Stimulated activated effector memory CD8-positive, alpha-beta T cell treated with anti-CD3 and anti-CD28 coated beads, Interleukin-12 subunit alpha, Interleukin-12 subunit beta, amount 100 ng/mL, for 72 hours (primary cell): ENCODE measurements around the gene CDK12.
"Not testable (repeated sequence)": the region's sequence is repeated elsewhere in the genome, so short reads cannot be mapped to it uniquely, and the experiment has no call there.

Experiments
- ATAC-seq: fragments of 150-1000 bp; cut with Tn5 transposase; 2 replicates; pipeline ENCODE4 v1.10.0; 2021
- DNase-seq, 2 donors: peaks; one replicate each; pipeline ENCODE4 v3.0.0; 2021 to 2022; ENCODE audit warnings: low spot score in 2 of 2
- H3K27ac Mint-ChIP-seq: one replicate; pipeline ENCODE4 v1.8.0; 2022; ENCODE audit warnings: mild to moderate bottlenecking, mixed read lengths
- H3K36me3 Mint-ChIP-seq: one replicate; pipeline ENCODE4 v1.8.0; 2022; ENCODE audit warnings: mild to moderate bottlenecking, mixed read lengths
- H3K4me1 Mint-ChIP-seq: one replicate; pipeline ENCODE4 v1.8.0; 2022; ENCODE audit warnings: mixed read lengths
- H3K4me3 Mint-ChIP-seq: one replicate; pipeline ENCODE4 v1.8.0; 2022; ENCODE audit warnings: mild to moderate bottlenecking, mixed read lengths
- H3K9me3 Mint-ChIP-seq: one replicate; pipeline ENCODE4 v1.8.0; 2022; ENCODE audit warnings: mixed read lengths

Gene CDK12

GRCh38 chr17:39479631-39480030 lies 18.3 kb downstream of the CDK12 start:
- not testable (repeated sequence) for H3K4me1 Mint-ChIP-seq, H3K27ac Mint-ChIP-seq, H3K4me3 Mint-ChIP-seq, DNase-seq, H3K9me3 Mint-ChIP-seq, ATAC-seq
- peaks cover 100% of the 10 kb centered on the region for H3K36me3 Mint-ChIP-seq

GRCh38 chr17:39483506-39483905 lies 22.2 kb downstream of the CDK12 start:
- ATAC-seq (no peak), DNase-seq (no peak)
- Mint-ChIP-seq H3K27ac (peak overlapping the region; percentile 54), H3K4me3 (no peak overlapping the region), H3K4me1 (no peaks in the 10 kb centered on the region), H3K36me3 (peaks cover 100% of the 10 kb centered on the region), H3K9me3 (no peaks in the 10 kb centered on the region)

GRCh38 chr17:39484178-39484577 lies 22.9 kb downstream of the CDK12 start:
- no peaks in the 10 kb centered on the region for H3K9me3 Mint-ChIP-seq

GRCh38 chr17:39485555-39485954 lies 24.3 kb downstream of the CDK12 start:
- no peak for DNase-seq
- no peaks in the 10 kb centered on the region for H3K9me3 Mint-ChIP-seq
- H3K4me3 Mint-ChIP-seq = no peak overlapping the region
- ATAC-seq = no peak
- H3K36me3 Mint-ChIP-seq = peaks cover 100% of the 10 kb centered on the region
- no peak overlapping the region for H3K27ac Mint-ChIP-seq
- H3K4me1 Mint-ChIP-seq = no peaks in the 10 kb centered on the region

More at GRCh38 chr17:39484178-39484577, 22.9 kb downstream of the CDK12 start:
- Mint-ChIP-seq H3K27ac (no peak overlapping the region), H3K4me1 (no peaks in the 10 kb centered on the region), H3K4me3 (no peak overlapping the region), H3K36me3 (peaks cover 100% of the 10 kb centered on the region)
- DNase-seq = no peak
- no peak for ATAC-seq

GRCh38 chr17:39486242-39486641 lies 25.0 kb downstream of the CDK12 start:
- peaks cover 100% of the 10 kb centered on the region for H3K36me3 Mint-ChIP-seq
- no peak overlapping the region for H3K27ac Mint-ChIP-seq

GRCh38 chr17:39487490-39487889 lies 26.2 kb downstream of the CDK12 start:
- H3K27ac Mint-ChIP-seq = peak overlapping the region; percentile 45
- H3K9me3 Mint-ChIP-seq, ATAC-seq, H3K4me1 Mint-ChIP-seq, H3K4me3 Mint-ChIP-seq, DNase-seq: not testable (repeated sequence)
- H3K36me3 Mint-ChIP-seq = peaks cover 100% of the 10 kb centered on the region

More at GRCh38 chr17:39486242-39486641, 25.0 kb downstream of the CDK12 start:
- H3K4me3 Mint-ChIP-seq = no peak overlapping the region
- DNase-seq = no peak
- no peak for ATAC-seq
- no peaks in the 10 kb centered on the region for H3K9me3 Mint-ChIP-seq
- no peaks in the 10 kb centered on the region for H3K4me1 Mint-ChIP-seq

GRCh38 chr17:39487946-39488345 lies 26.7 kb downstream of the CDK12 start:
- H3K4me1 Mint-ChIP-seq = no peaks in the 10 kb centered on the region
- H3K4me3 Mint-ChIP-seq = no peak overlapping the region
- no peaks in the 10 kb centered on the region for H3K9me3 Mint-ChIP-seq
- DNase-seq (no peak), ATAC-seq (no peak)
- no peak overlapping the region for H3K27ac Mint-ChIP-seq
- H3K36me3 Mint-ChIP-seq = peaks cover 100% of the 10 kb centered on the region

GRCh38 chr17:39496921-39497320 lies 35.6 kb downstream of the CDK12 start:
- peaks cover 100% of the 10 kb centered on the region for H3K36me3 Mint-ChIP-seq
- not testable (repeated sequence) for H3K9me3 Mint-ChIP-seq, H3K4me3 Mint-ChIP-seq, DNase-seq, H3K27ac Mint-ChIP-seq, H3K4me1 Mint-ChIP-seq, ATAC-seq

GRCh38 chr17:39507511-39507910 lies 46.2 kb downstream of the CDK12 start:
- Mint-ChIP-seq H3K36me3 (peaks cover 100% of the 10 kb centered on the region), H3K4me1 (peaks cover 6% of the 10 kb centered on the region), H3K4me3 (no peak overlapping the region), H3K9me3 (no peaks in the 10 kb centered on the region), H3K27ac (no peak overlapping the region)
- no peak for DNase-seq
- no peak for ATAC-seq

GRCh38 chr17:39508987-39509386 lies 47.7 kb downstream of the CDK12 start:
- no peak for ATAC-seq
- Mint-ChIP-seq H3K4me3 (no peak overlapping the region), H3K36me3 (peaks cover 100% of the 10 kb centered on the region), H3K9me3 (no peaks in the 10 kb centered on the region), H3K4me1 (peaks cover 6% of the 10 kb centered on the region), H3K27ac (peak overlapping the region; percentile 43)
- DNase-seq = no peak

GRCh38 chr17:39513309-39513708 lies 52.0 kb downstream of the CDK12 start:
- no peak overlapping the region for H3K4me3 Mint-ChIP-seq
- ATAC-seq (no peak), DNase-seq (no peak)
- peaks cover 100% of the 10 kb centered on the region for H3K36me3 Mint-ChIP-seq
- no peaks in the 10 kb centered on the region for H3K9me3 Mint-ChIP-seq
- peak overlapping the region; percentile 2 for H3K27ac Mint-ChIP-seq
- no peaks in the 10 kb centered on the region for H3K4me1 Mint-ChIP-seq

GRCh38 chr17:39513915-39514314 lies 52.6 kb downstream of the CDK12 start:
- no peak overlapping the region for H3K27ac Mint-ChIP-seq
- no peaks in the 10 kb centered on the region for H3K9me3 Mint-ChIP-seq
- ATAC-seq (no peak), DNase-seq (no peak)
- H3K4me1 Mint-ChIP-seq = no peaks in the 10 kb centered on the region
- H3K36me3 Mint-ChIP-seq = peaks cover 100% of the 10 kb centered on the region
- H3K4me3 Mint-ChIP-seq = no peak overlapping the region

GRCh38 chr17:39517224-39517623 lies 55.9 kb downstream of the CDK12 start:
- ATAC-seq (no peak), DNase-seq (no peak)
- H3K9me3 Mint-ChIP-seq = no peaks in the 10 kb centered on the region
- H3K36me3 Mint-ChIP-seq = peaks cover 100% of the 10 kb centered on the region
- H3K27ac Mint-ChIP-seq = no peak overlapping the region
- no peaks in the 10 kb centered on the region for H3K4me1 Mint-ChIP-seq
- H3K4me3 Mint-ChIP-seq = no peak overlapping the region

GRCh38 chr17:39525801-39526506 lies 64.7 kb downstream of the CDK12 start:
- DNase-seq (no peak), ATAC-seq (no peak)
- Mint-ChIP-seq H3K27ac (no peak overlapping the region), H3K9me3 (no peaks in the 10 kb centered on the region), H3K36me3 (peaks cover 100% of the 10 kb centered on the region), H3K4me3 (no peak overlapping the region), H3K4me1 (peaks cover 4% of the 10 kb centered on the region)

- H3K4me3 Mint-ChIP-seq = no peak overlapping the region
- H3K36me3 Mint-ChIP-seq = peaks cover 100% of the 10 kb centered on the region
- ATAC-seq (no peak), DNase-seq (no peak)
- H3K4me1 Mint-ChIP-seq = peaks cover 4% of the 10 kb centered on the region
- H3K27ac Mint-ChIP-seq = no peak overlapping the region
- no peaks in the 10 kb centered on the region for H3K9me3 Mint-ChIP-seq
Observed at GRCh38 chr17:39527220-39527813, 66.0 kb downstream of the CDK12 start.

GRCh38 chr17:39529455-39529854 lies 68.2 kb downstream of the CDK12 start:
- DNase-seq (no peak), ATAC-seq (no peak)
- Mint-ChIP-seq H3K27ac (no peak overlapping the region), H3K9me3 (no peaks in the 10 kb centered on the region), H3K4me1 (peaks cover 3% of the 10 kb centered on the region), H3K4me3 (no peak overlapping the region), H3K36me3 (peaks cover 93% of the 10 kb centered on the region)
